Colonic mucosa (tissue), 4 donors: ENCODE measurements around the gene CDC42EP4. TPM values are rescaled to one million over a fixed set of nuclear protein-coding genes. Genes with fewer than 3 reads are reported as not detected.

Source experiments
- DNase-seq: peaks from one replicate; pipeline ENCODE4 v3.0.0-alpha.2; 2020
- H3K27ac ChIP-seq: fragments of 200-600 bp; one replicate; pipeline ENCODE4 v1.8.0; 2021
- H3K27me3 ChIP-seq: fragments of 200-600 bp; one replicate; pipeline ENCODE4 v1.8.0; 2021
- H3K36me3 ChIP-seq: fragments of 200-600 bp; one replicate; pipeline ENCODE4 v1.8.0; 2021
- H3K4me1 ChIP-seq: fragments of 200-600 bp; one replicate; pipeline ENCODE4 v1.8.0; 2021; ENCODE audit warnings: mild to moderate bottlenecking
- H3K4me3 ChIP-seq: fragments of 200-600 bp; one replicate; pipeline ENCODE4 v1.8.0; 2021
- H3K9ac ChIP-seq, 2 donors: one replicate each; pipeline ENCODE4 v1.7.0; 2013; ENCODE audit warnings: control low read depth in 2 of 2, low read depth in 2 of 2, low read length in 2 of 2
- H3K9me3 ChIP-seq: fragments of 200-600 bp; one replicate; pipeline ENCODE4 v1.8.0; 2021
- CTCF ChIP-seq: fragments of 200-600 bp; IDR thresholded peaks from one replicate; pipeline ENCODE4 v1.8.0; 2022; ENCODE audit warnings: antibody characterized with exemption, mild to moderate bottlenecking
- intact Hi-C: fragments of 100-400 bp; cut with DNase I; formaldehyde crosslinking; loops from one replicate; pipeline ENCODE4 v1.14.1; 2022
- total RNA-seq, 2 donors: library from RNA; stranded (reverse); fragmentation: NEBNext Ultra II Directional in 1 of 2; extraction: Animal tissue kit (Norgen Biotek cat#: 25700) in 1 of 2; gene quantifications; one replicate each; pipeline ENCODE4 v1.2.1, GENCODE V29; 2021
- donor health status: healthy.
- donor health status: DM: no; HTN: no; CAD: no.
- donor health status: DM: no; HTN: no; CAD: no.

Gene CDC42EP4
- total RNA-seq, 2 donors from 2014 or later = 52.8 to 65.3 TPM

- peak overlapping the region in 1 of 2 donors; percentile 46 for H3K9ac ChIP-seq
- no peak for TF ChIP-seq CTCF
- H3K36me3 ChIP-seq = no peaks in the 10 kb centered on the region
These were observed 30.9 kb upstream of the CDC42EP4 start for GRCh38 chr17:73342541-73343167.

GRCh38 chr17:73342050-73342522 is 30.3 kb upstream of the CDC42EP4 start:
- Histone ChIP-seq H3K9ac (peak overlapping the region; percentile 27 to 40), H3K27ac (peak overlapping the region; percentile 44), H3K9me3 (no peaks in the 10 kb centered on the region), H3K36me3 (no peaks in the 10 kb centered on the region), H3K27me3 (no peaks in the 10 kb centered on the region), H3K4me1 (no peaks in the 10 kb centered on the region), H3K4me3 (no peak overlapping the region)
- peak; percentile 47 for DNase-seq
- intact Hi-C loops = no loop called here
- no peak for TF ChIP-seq CTCF

More at GRCh38 chr17:73342541-73343167, 30.9 kb upstream of the CDC42EP4 start:
- H3K27ac ChIP-seq = peak overlapping the region; percentile 44
- H3K4me1 ChIP-seq = no peaks in the 10 kb centered on the region
- intact Hi-C loops = no loop called here
- no peak for DNase-seq
- no peaks in the 10 kb centered on the region for H3K27me3 ChIP-seq
- H3K4me3 ChIP-seq = no peak overlapping the region
- H3K9me3 ChIP-seq = no peaks in the 10 kb centered on the region

GRCh38 chr17:73341350-73342049 is 29.7 kb upstream of the CDC42EP4 start:
- no peak overlapping the region for H3K4me3 ChIP-seq
- TF ChIP-seq CTCF = no peak
- H3K36me3 ChIP-seq = no peaks in the 10 kb centered on the region
- intact Hi-C loops = no loop called here
- H3K9me3 ChIP-seq = no peaks in the 10 kb centered on the region
- H3K4me1 ChIP-seq = no peaks in the 10 kb centered on the region
- no peaks in the 10 kb centered on the region for H3K27me3 ChIP-seq
- no peak for DNase-seq
- H3K9ac ChIP-seq = peak overlapping the region; percentile 27 to 40
- no peak overlapping the region for H3K27ac ChIP-seq

- peak overlapping the region; percentile 23 for H3K27ac ChIP-seq
- peaks cover 6% of the 10 kb centered on the region for H3K4me1 ChIP-seq
- no peak overlapping the region for H3K4me3 ChIP-seq
- TF ChIP-seq CTCF = no peak
- H3K9me3 ChIP-seq = no peaks in the 10 kb centered on the region
- H3K36me3 ChIP-seq = no peaks in the 10 kb centered on the region
- intact Hi-C loops = no loop called here
- no peaks in the 10 kb centered on the region for H3K27me3 ChIP-seq
- no peak for DNase-seq
- H3K9ac ChIP-seq = no peak overlapping the region
These were observed 28.3 kb upstream of the CDC42EP4 start for GRCh38 chr17:73340093-73340596.

- no peak for DNase-seq
- intact Hi-C loops = no loop called here
- H3K27me3 ChIP-seq = no peaks in the 10 kb centered on the region
- peaks cover 6% of the 10 kb centered on the region for H3K4me1 ChIP-seq
- peak overlapping the region; percentile 7 for H3K27ac ChIP-seq
- H3K36me3 ChIP-seq = no peaks in the 10 kb centered on the region
- TF ChIP-seq CTCF = no peak
- no peak overlapping the region for H3K9ac ChIP-seq
- H3K9me3 ChIP-seq = no peaks in the 10 kb centered on the region
- no peak overlapping the region for H3K4me3 ChIP-seq
These were observed 26.9 kb upstream of the CDC42EP4 start for GRCh38 chr17:73338566-73339197.
